NCI-H1417 (cell line): Measurements from ENCODE around the gene SERTAD2.

Experiments used
- DNase-seq, 3 experiments: peaks; one replicate each; lab custom pipeline; 2025; lab: John Stamatoyannopoulos, UW

The SERTAD2 gene

GRCh38 chr2:64609227-64609941, 44.3 kb downstream of the SERTAD2 start:
- DNase-seq = peak in 2 of 3 experiments; percentile 78 to 82

- peak in 2 of 3 experiments; percentile 67 to 76 for DNase-seq
Measured at GRCh38 chr2:64608867-64609226, 44.9 kb downstream of the SERTAD2 start.

GRCh38 chr2:64607381-64608304, 46.1 kb downstream of the SERTAD2 start:
- DNase-seq = no peak

- DNase-seq = peak in 1 of 3 experiments; percentile 41
Measured at GRCh38 chr2:64606479-64607363, 47.0 kb downstream of the SERTAD2 start.

- no peak for DNase-seq
Measured at GRCh38 chr2:64605991-64606478, 47.7 kb downstream of the SERTAD2 start.

- DNase-seq = no peak
Measured at GRCh38 chr2:64605026-64605471, 48.7 kb downstream of the SERTAD2 start.

GRCh38 chr2:64604155-64604554, 49.6 kb downstream of the SERTAD2 start:
- DNase-seq = no peak

- DNase-seq = no peak
Measured at GRCh38 chr2:64602436-64602835, 51.3 kb downstream of the SERTAD2 start.

- no peak for DNase-seq
Measured at GRCh38 chr2:64601785-64602391, 51.8 kb downstream of the SERTAD2 start.

- no peak for DNase-seq
Measured at GRCh38 chr2:64601034-64601754, 52.5 kb downstream of the SERTAD2 start.

GRCh38 chr2:64599469-64599868, 54.2 kb downstream of the SERTAD2 start:
- DNase-seq = peak in 2 of 3 experiments; percentile 35 to 42

GRCh38 chr2:64598226-64598625, 55.5 kb downstream of the SERTAD2 start:
- DNase-seq = no peak

- peak; percentile 10 to 65 (median 64) for DNase-seq
Measured at GRCh38 chr2:64595397-64596176, 58.1 kb downstream of the SERTAD2 start.

- no peak for DNase-seq
Measured at GRCh38 chr2:64594226-64594989, 59.3 kb downstream of the SERTAD2 start.

- no peak for DNase-seq
Measured at GRCh38 chr2:64593035-64593655, 60.6 kb downstream of the SERTAD2 start.

- DNase-seq = no peak
Measured at GRCh38 chr2:64591188-64591587, 62.5 kb downstream of the SERTAD2 start.

- no peak for DNase-seq
Measured at GRCh38 chr2:64587561-64587960, 66.2 kb downstream of the SERTAD2 start.

- DNase-seq = peak; percentile 30 to 84 (median 81)
Measured at GRCh38 chr2:64586883-64587481, 66.7 kb downstream of the SERTAD2 start.
